IMR-90 (cell line): ENCODE results near the gene ZNF423. TPM values are rescaled to one million over a fixed set of nuclear protein-coding genes. Genes with fewer than 3 reads are reported as not detected.

Experiments
- ATAC-seq: fragments of 200-7000 bp; cut with Tn5 transposase; 2 replicates; pipeline ENCODE4 v1.9.1; 2020; ENCODE audit warnings: low read depth, mild to moderate bottlenecking, moderate library complexity
- BruUV-seq: library from RNA; stranded (reverse); fragments of 400-500 nt; replicated peaks from 2 replicates; lab custom pipeline; 2021; lab: Mats Ljungman, UMichigan
- CTCF ChIA-PET: fragments of 300-600 bp; formaldehyde crosslinking; extraction: SDS; loops from one replicate; lab custom pipeline; 2021; ENCODE audit warnings: antibody characterized with exemption; lab: Yijun Ruan, JAX
- POLR2A ChIA-PET: fragments of 300-600 bp; sonication (Branson Sonifier 250); formaldehyde crosslinking; loops from one replicate; lab custom pipeline; 2022; ENCODE audit warnings: antibody characterized with exemption; ENCODE audit not compliant: unreplicated experiment; lab: Charles Lee
- DNase-seq: peaks from one replicate; pipeline ENCODE4 v3.0.0; 2013
- H2AFZ ChIP-seq: replicated peaks from 2 replicates; pipeline ENCODE3; 2013; ENCODE audit warnings: low read length, mild to moderate bottlenecking; ENCODE audit not compliant: poor library complexity
- H2AK5ac ChIP-seq: 2 replicates; pipeline ENCODE4 v1.6.1; 2013; ENCODE audit warnings: low read depth, low read length, inconsistent platforms
- H2AK9ac ChIP-seq: replicated peaks from 2 replicates; pipeline ENCODE3; 2013; ENCODE audit warnings: mild to moderate bottlenecking, low read depth, low read length, moderate library complexity; ENCODE audit not compliant: poor library complexity
- H2BK120ac ChIP-seq: 2 replicates; pipeline ENCODE4 v1.6.1; 2013; ENCODE audit warnings: low read depth, low read length, inconsistent platforms
- H2BK15ac ChIP-seq: 3 replicates; pipeline ENCODE4 v1.6.1; 2013; ENCODE audit warnings: low read depth, low read length, inconsistent platforms
- H2BK20ac ChIP-seq: 2 replicates; pipeline ENCODE4 v1.6.1; 2013; ENCODE audit warnings: low read depth, mild to moderate bottlenecking, inconsistent platforms, low read length, moderate library complexity
- H2BK5ac ChIP-seq: 2 replicates; pipeline ENCODE4 v1.6.1; 2013; ENCODE audit warnings: mild to moderate bottlenecking, low read depth, low read length, inconsistent platforms; ENCODE audit not compliant: poor library complexity, severe bottlenecking
- H3K14ac ChIP-seq: replicated peaks from 2 replicates; pipeline ENCODE4 v1.6.1; 2013; ENCODE audit warnings: low read depth, low read length, inconsistent platforms
- H3K18ac ChIP-seq: 2 replicates; pipeline ENCODE4 v1.6.1; 2013; ENCODE audit warnings: low read depth, low read length, control low read depth
- H3K23ac ChIP-seq: 2 replicates; pipeline ENCODE4 v1.6.1; 2013; ENCODE audit warnings: low read depth, low read length, inconsistent platforms
- H3K27ac ChIP-seq: 2 replicates; pipeline ENCODE4 v1.5.1; 2013; ENCODE audit warnings: mild to moderate bottlenecking, control low read depth, low read length; ENCODE audit not compliant: insufficient read depth
- H3K27me3 ChIP-seq: 2 replicates; pipeline ENCODE4 v1.6.1; 2013; ENCODE audit warnings: low read length; ENCODE audit not compliant: control insufficient read depth, insufficient read depth
- H3K36me3 ChIP-seq: 2 replicates; pipeline ENCODE4 v1.6.1; 2013; ENCODE audit warnings: low read length, mixed read lengths; ENCODE audit not compliant: control insufficient read depth, insufficient read depth
- H3K4ac ChIP-seq: 2 replicates; pipeline ENCODE4 v1.6.1; 2013; ENCODE audit warnings: low read depth, low read length, inconsistent platforms
- H3K4me1 ChIP-seq: 2 replicates; pipeline ENCODE4 v1.6.1; 2013; ENCODE audit warnings: low read length, mixed read lengths; ENCODE audit not compliant: control insufficient read depth, insufficient read depth
- H3K4me2 ChIP-seq: 2 replicates; pipeline ENCODE4 v1.6.1; 2013; ENCODE audit warnings: low read depth, mild to moderate bottlenecking, control low read depth, low read length, moderate library complexity
- H3K4me3 ChIP-seq: 2 replicates; pipeline ENCODE4 v1.5.1; 2013; ENCODE audit warnings: low read depth, mild to moderate bottlenecking, control low read depth, low read length, moderate library complexity; ENCODE audit not compliant: insufficient read depth
- H3K56ac ChIP-seq: 2 replicates; pipeline ENCODE4 v1.6.1; 2013; ENCODE audit warnings: low read length, inconsistent platforms; ENCODE audit not compliant: insufficient read depth; ENCODE audit errors: extremely low read depth
- H3K79me1 ChIP-seq, 2 experiments: 2 replicates each; pipeline ENCODE4 v1.6.1; 2013; ENCODE audit warnings: low read length in 2 of 2, inconsistent platforms in 1 of 2, low read depth in 1 of 2
- H3K9ac ChIP-seq: 2 replicates; pipeline ENCODE4 v1.6.1; 2013; ENCODE audit warnings: low read depth, low read length, control low read depth
- H3K9me1 ChIP-seq: 2 replicates; pipeline ENCODE4 v1.6.1; 2013; ENCODE audit warnings: low read length, inconsistent platforms; ENCODE audit not compliant: insufficient read depth
- H3K9me3 ChIP-seq: 2 replicates; pipeline ENCODE4 v1.6.1; 2013; ENCODE audit warnings: low read length; ENCODE audit not compliant: control insufficient read depth, insufficient read depth
- H4K20me1 ChIP-seq: 2 replicates; pipeline ENCODE4 v1.6.1; 2013; ENCODE audit warnings: low read length, inconsistent platforms; ENCODE audit not compliant: insufficient read depth
- H4K5ac ChIP-seq: 2 replicates; pipeline ENCODE4 v1.6.1; 2013; ENCODE audit warnings: mild to moderate bottlenecking, low read depth, low read length, control low read depth
- H4K8ac ChIP-seq, 2 experiments: 2 replicates each; pipeline ENCODE4 v1.6.1; 2013; ENCODE audit warnings: low read depth in 2 of 2, low read length in 2 of 2, control low read depth in 1 of 2, inconsistent platforms in 1 of 2
- H4K91ac ChIP-seq: 2 replicates; pipeline ENCODE4 v1.6.1; 2013; ENCODE audit warnings: low read depth, low read length, inconsistent platforms; ENCODE audit not compliant: insufficient read depth
- CEBPB ChIP-seq: IDR thresholded peaks from 2 replicates; pipeline ENCODE4 v1.6.1; 2012; ENCODE audit warnings: low read depth, low read length, improper control_type of control experiment
- FOS ChIP-seq: fragments of 150-350 bp; IDR thresholded peaks from 2 replicates; pipeline ENCODE4 v1.6.1; 2016; ENCODE audit warnings: low read depth, low read length
- MXI1 ChIP-seq: IDR thresholded peaks from 2 replicates; pipeline ENCODE4 v1.6.1; 2012; ENCODE audit warnings: low read depth, mild to moderate bottlenecking, low read length, moderate library complexity, borderline replicate concordance
- NFE2L2 ChIP-seq: fragments of 150-350 bp; IDR thresholded peaks from 2 replicates; pipeline ENCODE4 v1.6.1; 2016; ENCODE audit warnings: low read depth, mild to moderate bottlenecking, low read length
- POLR2A ChIP-seq: IDR thresholded peaks from 2 replicates; pipeline ENCODE4 v1.6.1; 2012; ENCODE audit warnings: mild to moderate bottlenecking, low read depth, low read length
- RAD21 ChIP-seq: IDR thresholded peaks from 2 replicates; pipeline ENCODE4 v1.6.1; 2012; ENCODE audit warnings: low read length, improper control_type of control experiment
- RCOR1 ChIP-seq: IDR thresholded peaks from 2 replicates; pipeline ENCODE4 v1.6.1; 2012; ENCODE audit warnings: mild to moderate bottlenecking, low read length, improper control_type of control experiment; ENCODE audit not compliant: insufficient replicate concordance
- USF2 ChIP-seq: fragments of 150-350 bp; IDR thresholded peaks from 2 replicates; pipeline ENCODE4 v1.6.1; 2017; ENCODE audit warnings: mild to moderate bottlenecking, antibody characterized with exemption, low read length, low read depth
- WGBS, 2 experiments: methylation state at CpG; one replicate each; pipeline versions ENCODE4 v1.1.5 to v1.1.7; 2013; ENCODE audit warnings: missing lambda C conversion rate in 2 of 2; ENCODE audit not compliant: insufficient read length in 1 of 2; ENCODE audit errors: extremely low coverage in 2 of 2; 5-methylcytosine and 5-hydroxymethylcytosine counted together
- dilution Hi-C: fragments of 300-500 bp; cut with HindIII; formaldehyde crosslinking; loops from one replicate; pipeline ENCODE4 v1.14.3; 2018; ENCODE audit warnings: low sequenced_read_pairs; ENCODE audit not compliant: unreplicated experiment
- in situ Hi-C: fragments of 300-500 bp; cut with MboI; formaldehyde crosslinking; loops from 3 replicates; pipeline ENCODE4 v1.14.3; 2019; ENCODE audit warnings: low sequenced_read_pairs, inconsistent platforms, mixed read lengths
- intact Hi-C: fragments of 100-400 bp; cut with micrococcal nuclease; formaldehyde crosslinking; loops from 2 replicates; pipeline ENCODE4 v1.10.0; 2022
- polyA plus RNA-seq, 3 experiments: library from polyadenylated mRNA; depleted of rRNA; stranded (reverse); fragments of >200 nt; gene quantifications; 2 replicates each; pipeline ENCODE4 v1.2.3, GENCODE V29; 2012; ENCODE audit warnings: low replicate concordance in 1 of 3
- total RNA-seq: library from RNA; depleted of rRNA; stranded (reverse); fragments of >200 nt; gene quantifications from 2 replicates; pipeline ENCODE4 v1.2.3, GENCODE V29; 2012

Gene ZNF423
- total and polyA plus RNA-seq, 2 of the 4 experiments (the other 2 are of a cell fraction): under 0.01 to 0.10 TPM

- Histone ChIP-seq H3K56ac (no peak overlapping the region), H3K9ac (no peak overlapping the region), H3K9me1 (no peaks in the 10 kb centered on the region), H2AK5ac (no peak overlapping the region), H2BK20ac (no peak overlapping the region), H4K91ac (no peak overlapping the region), H3K4ac (no peak overlapping the region), H3K27ac (no peak overlapping the region), H3K36me3 (no peaks in the 10 kb centered on the region), H2BK15ac (no peak overlapping the region), H2BK5ac (no peak overlapping the region), H3K18ac (no peak overlapping the region), H2AFZ (no peak overlapping the region), H3K4me1 (no peaks in the 10 kb centered on the region), H3K79me1 (no peaks in the 10 kb centered on the region), H3K4me3 (no peak overlapping the region), H4K8ac (no peak overlapping the region), H3K9me3 (no peaks in the 10 kb centered on the region), H3K23ac (no peak overlapping the region), H4K20me1 (no peaks in the 10 kb centered on the region), H3K4me2 (no peak overlapping the region), H2BK120ac (no peak overlapping the region), H3K27me3 (peaks cover 46% of the 10 kb centered on the region), H2AK9ac (no peak overlapping the region), H4K5ac (no peak overlapping the region), H3K14ac (no peak overlapping the region)
- ATAC-seq (no peak), DNase-seq (no peak)
- dilution Hi-C loops (no loop called here), in situ Hi-C loops (no loop called here), intact Hi-C loops (no loop called here)
- no peak for TF ChIP-seq RAD21
- no peak for TF ChIP-seq POLR2A
- TF ChIP-seq FOS: no peak
- no peak for TF ChIP-seq CEBPB
- no peak for TF ChIP-seq NFE2L2
- TF ChIP-seq MXI1: no peak
- TF ChIP-seq USF2: no peak
- TF ChIP-seq RCOR1: no peak
- POLR2A ChIA-PET: no interaction called here
- CTCF ChIA-PET: no interaction called here
- no CpG with 5 or more reads among the region's 9 CpGs for WGBS, 2 experiments
- BruUV-seq: no TSS peak
Measured at GRCh38 chr16:49603956-49604355, 252.0 kb downstream of the ZNF423 start.
